HG02759 (cell line): ENCODE measurements around the gene RAD18.
A peak's percentile ranks its signal among the peaks of the same experiment; 100 is the strongest.

Experiments used
- ATAC-seq: cut with Tn5 transposase; IDR thresholded peaks from one replicate; pipeline ENCODE4 v1.9.1; 2021; ENCODE audit warnings: mild to moderate bottlenecking, moderate library complexity; ENCODE audit not compliant: unreplicated experiment

The RAD18 gene

DNA sequence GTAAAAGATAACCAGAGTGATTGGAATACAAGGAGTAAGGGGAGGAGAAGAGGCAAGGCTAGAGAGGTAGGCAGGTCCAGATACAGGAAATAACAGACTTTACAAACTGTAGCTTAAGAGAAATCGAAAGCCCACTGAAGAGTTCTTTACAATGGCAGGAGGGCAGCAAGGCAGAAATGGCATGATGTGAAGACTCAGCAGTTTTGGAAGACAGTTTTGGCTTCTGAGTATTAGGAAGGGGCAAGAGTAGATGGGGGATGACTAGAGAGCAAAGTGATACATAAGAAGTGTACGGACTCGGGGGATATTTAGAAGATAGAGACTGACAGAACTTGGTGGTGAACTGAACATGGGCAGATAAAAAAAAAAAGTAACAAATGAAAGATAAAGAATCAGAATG is 54.1 kb downstream of the RAD18 start:
- ATAC-seq: no peak

DNA sequence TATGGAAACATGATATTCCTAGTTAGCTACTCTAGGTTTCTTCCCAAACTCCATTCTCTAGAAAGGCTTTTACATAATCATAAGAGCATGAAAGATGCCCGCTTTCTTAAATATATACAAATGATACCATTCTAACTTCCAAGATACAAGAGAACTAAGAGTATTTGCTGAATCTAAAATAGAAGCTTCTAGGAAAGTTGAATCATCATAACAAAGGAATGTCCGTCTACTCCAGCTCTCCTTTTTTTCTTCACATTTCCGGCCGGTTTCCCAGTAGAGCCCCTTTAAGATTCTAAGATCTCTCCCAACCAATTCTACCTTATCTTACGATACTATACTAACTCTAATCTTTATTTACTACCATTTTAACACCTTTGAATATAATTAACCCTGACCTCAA is 60.1 kb downstream of the RAD18 start:
- ATAC-seq: no peak

DNA sequence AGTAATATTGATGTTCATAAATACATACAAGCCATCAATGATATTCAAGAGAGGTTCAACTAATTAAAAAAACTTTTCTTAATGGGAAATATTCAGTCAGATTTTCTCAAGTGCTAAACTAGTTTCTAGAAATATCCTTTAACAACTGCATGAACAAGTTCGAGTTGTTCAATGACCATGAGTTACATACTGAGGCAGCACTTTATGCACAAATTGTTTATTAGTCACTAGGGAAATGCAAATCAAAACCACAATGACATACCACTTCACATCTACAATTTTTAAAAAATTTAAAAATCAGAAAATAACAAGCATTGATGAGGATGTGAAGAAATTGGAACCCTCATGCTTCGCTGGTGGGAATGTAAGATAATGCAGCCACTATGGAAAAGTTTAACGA is 62.4 kb downstream of the RAD18 start:
- ATAC-seq: peak; percentile 43

DNA sequence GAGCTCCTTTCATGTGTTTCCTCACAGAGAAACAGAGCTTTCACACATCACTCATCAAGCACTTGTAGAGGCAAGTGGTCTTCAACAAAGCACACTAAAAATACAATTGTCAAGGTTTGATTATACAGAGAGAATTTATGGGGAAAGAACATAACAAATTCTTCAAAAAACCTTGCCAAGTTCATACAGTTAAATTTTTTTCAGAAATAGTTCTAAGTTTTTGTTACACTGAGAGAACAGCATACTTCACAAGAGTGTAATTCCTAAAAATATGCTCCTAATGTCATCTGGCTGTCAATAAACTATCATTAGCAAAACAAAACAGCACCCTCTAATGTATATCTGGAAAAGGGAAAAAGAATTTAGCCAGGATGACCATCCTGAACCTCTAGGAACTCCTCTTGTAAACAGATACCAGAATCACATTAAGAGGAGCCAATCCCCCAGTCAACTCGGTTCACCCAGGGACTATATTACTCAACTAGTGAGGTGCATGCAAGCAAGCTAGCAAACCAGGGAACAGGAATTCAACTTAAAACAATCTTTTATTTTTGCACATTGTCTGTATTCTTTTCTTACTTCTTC is 63.3 kb downstream of the RAD18 start:
- ATAC-seq: no peak

DNA sequence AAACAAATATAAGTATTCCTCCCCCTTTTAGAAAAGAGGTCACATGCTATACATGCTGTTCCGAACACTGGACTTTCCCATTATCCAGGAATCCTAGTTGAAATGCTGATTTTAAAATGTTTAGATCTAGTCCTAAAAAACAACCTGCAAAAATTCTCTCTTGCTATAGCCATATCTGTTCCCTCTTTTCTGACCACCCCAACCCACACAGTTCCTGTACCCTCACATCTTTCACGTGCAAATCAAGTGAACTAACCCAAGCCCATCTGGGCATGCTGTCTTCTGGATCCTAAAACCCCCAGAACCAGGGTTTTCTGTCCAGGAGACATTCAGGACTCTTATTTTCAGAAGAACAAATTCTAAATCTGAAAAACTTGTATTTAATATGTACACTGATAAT is 67.4 kb downstream of the RAD18 start:
- peak; percentile 55 for ATAC-seq

DNA sequence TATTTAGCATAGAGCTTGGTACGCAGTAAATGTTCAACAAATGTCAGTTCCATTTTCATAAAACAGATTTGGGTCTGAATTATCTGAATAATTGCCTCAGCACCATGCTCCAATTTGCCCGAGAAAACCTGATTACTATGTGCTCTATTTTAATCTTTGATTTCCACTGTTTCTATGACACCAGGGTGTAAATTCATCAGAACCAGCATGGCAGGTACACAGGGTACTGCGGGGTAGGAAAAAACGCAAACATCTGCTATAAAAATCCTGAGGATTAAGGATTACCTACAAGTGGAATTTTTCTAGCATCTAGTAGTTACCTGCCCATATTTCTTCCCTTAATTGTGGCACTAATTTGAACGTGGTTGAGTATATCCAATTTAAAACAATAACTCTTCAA is 70.3 kb downstream of the RAD18 start:
- no peak for ATAC-seq

DNA sequence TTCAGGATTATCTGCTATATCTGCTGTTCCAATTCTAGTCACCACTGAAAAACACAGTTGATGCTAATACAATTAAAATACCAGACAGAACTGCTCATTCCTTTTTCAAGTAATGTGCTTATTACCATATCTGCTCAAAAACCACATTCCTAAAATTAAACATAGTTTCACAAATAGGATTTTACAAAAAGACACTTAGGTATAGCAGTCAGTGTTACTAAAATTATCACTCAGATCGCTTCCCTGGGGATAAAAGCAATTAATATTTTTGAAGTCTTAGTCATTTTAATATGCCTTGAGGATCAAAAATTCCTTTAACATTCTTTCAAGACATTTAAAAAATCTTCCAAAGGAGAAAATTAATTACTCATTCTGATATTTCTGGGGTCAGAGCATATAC is 71.5 kb downstream of the RAD18 start:
- no peak for ATAC-seq

DNA sequence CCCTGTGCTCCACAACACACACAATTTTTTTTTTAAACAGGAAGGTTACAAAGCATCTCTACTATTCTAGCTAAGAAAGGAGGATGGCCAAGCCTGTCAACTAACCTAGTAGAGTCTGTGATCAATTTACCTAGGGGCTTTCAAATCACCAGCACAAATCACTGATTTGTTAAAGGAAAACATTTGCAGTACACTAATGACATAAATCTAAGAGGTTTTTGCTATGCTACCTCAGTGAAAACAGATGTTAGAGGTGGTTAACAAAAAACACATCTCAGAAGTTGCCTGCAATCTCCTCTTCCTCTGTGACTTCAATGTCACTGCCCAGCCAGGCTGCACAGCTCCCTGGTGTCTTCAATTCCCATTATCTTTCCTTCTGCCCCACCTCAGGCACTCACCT is 72.0 kb downstream of the RAD18 start:
- ATAC-seq: no peak

DNA sequence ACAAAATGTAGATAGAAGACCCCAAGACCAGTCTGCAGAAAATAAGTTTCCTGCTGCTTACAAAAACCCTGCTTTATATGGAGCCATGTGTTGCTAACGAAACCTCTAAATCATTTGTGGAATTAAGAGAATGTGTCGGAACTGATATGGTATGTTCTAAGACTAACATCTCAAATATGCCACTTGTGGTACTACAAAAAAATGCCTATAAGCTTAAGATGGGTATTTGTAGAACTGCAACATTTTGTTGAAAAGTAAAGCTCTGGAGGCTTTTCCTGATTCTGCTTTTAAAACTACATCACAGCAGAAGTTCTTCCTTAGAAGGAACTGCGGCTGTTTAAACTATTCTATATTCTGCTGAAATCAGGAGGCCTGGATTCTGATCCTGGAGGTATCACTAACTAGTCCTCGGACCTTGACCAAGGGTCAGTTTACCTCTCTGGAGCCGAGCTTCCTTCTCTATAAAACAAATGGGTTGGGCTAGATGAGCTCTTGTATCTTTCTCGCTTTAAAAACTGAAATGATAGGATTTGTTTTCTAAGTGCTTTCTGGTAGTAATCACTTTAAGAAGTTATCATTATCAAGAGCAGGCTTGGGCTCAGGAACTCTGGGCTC is 74.9 kb downstream of the RAD18 start:
- ATAC-seq: no peak

DNA sequence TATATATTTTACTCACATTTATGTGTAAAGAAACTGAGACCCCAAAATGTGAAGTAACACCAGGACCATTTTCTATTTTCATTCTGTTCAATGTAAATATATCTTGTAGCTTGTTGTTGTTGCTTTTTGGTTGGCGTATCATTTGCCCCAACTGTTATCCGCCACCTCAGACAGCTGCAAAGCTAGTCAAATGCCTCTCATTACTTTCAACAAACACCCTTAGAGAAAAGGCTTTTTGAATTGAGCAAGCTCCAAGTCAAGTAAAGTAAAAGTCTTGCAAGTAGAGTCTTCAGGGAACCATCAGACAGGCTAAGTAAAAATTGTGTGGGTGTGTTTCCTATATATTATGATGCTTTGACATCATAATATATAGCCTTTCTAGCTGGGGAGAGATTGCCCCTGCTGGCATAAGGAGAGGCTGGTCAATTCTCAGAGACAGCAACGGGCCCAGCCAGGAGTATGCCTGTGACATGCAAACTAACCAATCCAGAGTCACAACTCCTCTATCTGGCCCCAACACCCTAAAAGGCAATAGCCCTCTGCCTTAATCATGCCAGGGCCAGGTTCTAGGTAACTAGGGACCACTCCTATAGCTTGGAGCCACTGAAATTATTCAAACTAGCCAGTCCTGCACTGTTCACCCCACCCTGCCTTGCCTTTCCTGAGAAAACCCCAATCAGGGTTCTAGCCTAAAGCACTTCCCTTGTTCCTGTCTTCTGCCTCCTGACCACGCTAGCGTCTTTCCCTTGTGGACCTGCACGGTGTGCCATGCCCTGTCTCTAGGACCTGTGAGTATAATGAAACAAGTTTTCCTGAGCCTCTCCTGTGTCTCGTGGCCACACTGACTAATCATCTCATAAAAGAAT is 75.6 kb downstream of the RAD18 start:
- ATAC-seq: no peak

DNA sequence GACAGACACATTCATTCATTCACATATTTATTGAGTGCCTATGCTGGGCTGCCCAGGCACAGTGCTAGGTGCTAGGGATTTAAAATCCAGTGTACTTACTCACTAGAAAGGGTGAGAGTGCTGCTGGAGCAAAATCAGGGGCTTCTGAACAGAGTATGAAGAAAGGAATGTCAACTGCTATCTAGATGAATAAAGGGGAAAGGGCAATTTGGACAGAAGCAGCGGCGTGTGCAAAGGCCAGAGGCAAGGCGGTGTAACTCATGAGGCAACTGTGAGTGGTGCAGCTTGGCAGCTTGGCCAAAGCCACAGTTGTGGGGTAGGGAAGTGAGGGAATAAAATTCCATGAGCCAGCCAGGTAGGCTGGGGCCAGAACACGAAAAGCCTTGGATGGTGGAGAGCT is 76.7 kb downstream of the RAD18 start:
- no peak for ATAC-seq

DNA sequence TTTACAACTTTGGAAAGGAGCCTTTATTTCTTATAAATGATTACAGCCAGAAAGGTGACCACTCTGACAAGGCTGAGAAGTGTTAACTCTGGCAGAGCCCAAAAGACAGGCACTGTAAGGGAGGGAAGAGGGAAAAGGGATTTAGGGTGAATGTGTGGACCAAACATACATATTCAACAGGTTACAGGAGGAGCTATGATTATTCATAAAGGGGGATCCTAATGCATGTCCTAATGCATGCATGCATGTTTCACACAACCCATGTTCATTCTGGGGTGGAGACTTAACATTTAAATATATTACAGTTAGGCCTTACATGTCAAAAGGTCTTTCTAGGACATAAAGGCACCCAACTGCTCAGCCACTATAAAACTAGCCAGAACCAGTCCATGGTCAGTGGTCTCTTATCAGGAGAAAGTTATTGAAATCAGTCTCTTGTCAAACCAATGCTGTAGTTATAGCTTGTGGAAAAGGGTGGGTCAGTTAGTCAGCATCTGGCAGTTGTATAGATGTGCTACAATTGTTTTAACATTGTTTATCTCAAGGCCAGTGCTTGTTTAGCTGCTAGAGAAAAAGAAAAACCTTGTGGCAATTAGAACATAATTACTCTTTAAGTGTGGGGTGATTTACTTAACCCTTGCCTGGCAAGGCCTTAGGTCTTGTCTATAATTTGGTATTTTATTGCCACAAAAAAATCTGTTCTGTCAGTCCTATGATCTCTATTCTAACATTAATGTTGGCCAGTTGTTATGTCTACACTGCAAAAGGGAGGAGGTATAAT is 77.5 kb downstream of the RAD18 start:
- ATAC-seq: no peak

DNA sequence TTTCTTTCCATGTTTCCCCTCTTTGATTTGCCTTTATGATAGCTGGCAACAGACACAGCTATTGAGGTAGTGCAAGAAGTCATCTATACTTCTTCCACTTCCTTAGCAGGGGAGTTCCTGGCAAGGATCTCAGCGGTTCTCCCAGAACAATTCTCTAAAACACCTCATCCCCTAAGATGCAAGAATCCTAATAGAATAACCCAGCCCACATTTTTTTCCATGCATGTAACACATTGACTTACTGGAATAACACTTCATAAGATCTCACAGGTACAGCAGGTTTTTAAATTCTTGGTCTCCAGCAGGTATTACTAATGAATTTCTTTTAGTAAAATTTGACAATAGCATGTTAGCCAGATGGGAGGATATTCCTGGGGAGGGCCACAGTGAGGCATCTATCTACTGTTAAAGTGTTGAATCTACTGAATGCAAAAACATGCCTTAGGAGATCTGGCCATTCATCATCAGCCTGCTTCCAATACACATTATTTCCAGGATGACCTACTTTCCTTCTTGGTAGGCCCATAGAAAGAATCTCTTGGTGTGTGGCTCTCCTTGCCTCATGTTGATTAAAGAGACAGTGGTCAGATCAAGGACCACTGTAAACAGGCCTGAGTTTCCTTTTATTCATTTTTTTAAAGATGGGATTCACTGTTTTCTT is 78.5 kb downstream of the RAD18 start:
- ATAC-seq: no peak

DNA sequence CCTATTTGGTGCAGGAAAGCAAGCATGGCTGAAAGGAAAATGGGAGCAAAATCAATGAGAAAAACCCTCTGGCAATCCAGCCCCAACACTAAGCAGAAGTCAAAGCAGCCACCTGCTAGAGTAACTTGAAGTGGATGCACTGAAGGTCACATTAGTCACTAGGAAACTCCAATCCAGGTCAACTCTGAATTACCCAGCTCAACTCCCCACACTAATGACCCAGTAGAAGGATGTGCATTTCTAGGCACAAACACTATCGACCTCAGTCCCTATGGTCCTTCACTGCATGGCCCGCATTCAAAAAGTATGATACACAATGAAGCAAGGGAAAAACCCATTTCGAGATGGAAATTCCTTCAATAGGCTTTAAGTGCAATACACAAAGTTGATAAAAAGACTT is 80.6 kb downstream of the RAD18 start:
- ATAC-seq: peak; percentile 36

DNA sequence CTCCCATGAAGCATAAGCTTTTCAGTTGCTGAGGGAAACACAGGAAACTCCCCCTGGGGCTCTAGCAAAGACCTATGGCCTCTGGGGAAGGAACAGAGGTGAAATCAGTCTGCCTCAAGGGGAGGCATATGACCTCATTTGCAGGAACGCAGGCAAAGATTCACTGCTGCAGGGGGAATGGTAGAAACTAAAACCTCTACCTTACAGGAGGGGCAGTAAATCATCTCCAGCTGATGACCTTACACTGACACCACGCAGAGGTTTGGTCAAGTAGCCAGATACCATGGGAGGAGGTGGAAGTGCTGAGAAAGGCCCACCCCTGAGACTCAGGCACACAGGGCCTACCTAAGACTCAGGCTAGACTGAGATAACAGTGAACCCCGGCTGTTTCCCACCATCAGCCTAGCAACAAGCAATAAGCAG is 81.1 kb downstream of the RAD18 start:
- peak; percentile 78 for ATAC-seq

DNA sequence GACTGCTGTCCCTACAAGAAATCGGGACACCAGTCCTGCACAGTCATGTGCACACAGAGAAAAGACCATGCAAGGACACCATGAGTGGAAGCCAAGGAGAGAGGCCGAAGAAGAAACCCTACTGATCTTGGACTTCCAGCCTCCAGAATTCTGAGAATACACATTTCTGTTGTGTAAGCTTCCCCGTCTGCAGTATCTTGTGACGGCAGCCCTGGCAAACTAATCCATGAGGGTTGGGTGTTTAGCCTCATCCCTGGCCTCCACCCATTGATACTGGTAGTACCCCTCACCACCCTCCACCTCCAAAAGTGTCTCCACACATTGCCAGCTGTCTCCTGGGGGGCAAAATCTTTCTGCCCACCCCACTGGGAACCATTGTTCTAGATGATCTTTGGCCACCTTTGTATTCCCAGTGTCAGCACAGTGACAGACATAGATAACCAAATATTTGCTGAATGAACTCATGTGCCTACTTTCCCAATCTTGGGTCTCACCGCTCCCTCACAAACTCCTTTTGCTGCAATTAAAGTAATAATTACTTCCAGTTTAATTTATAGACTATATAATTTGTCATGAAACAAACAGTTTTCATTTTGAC is 83.8 kb downstream of the RAD18 start:
- no peak for ATAC-seq

DNA sequence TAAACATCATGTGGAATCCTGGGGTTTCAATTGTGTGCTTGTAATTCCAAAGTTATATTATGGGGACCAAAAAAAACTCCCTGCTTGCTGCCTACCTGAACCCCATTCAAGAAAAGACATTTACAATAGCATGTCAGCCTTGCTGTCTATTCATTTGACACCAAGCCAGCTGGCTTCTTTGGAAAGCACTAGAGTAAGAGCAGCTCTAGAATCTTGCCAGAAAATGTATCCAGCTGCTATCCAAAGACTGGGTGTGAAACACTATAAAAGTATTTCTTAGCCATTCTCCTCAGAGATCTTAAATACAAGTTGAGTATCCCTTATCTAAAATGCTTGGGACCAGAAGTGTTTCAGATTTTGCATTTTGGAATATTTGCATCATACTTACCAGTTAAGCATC is 87.4 kb downstream of the RAD18 start:
- no peak for ATAC-seq

DNA sequence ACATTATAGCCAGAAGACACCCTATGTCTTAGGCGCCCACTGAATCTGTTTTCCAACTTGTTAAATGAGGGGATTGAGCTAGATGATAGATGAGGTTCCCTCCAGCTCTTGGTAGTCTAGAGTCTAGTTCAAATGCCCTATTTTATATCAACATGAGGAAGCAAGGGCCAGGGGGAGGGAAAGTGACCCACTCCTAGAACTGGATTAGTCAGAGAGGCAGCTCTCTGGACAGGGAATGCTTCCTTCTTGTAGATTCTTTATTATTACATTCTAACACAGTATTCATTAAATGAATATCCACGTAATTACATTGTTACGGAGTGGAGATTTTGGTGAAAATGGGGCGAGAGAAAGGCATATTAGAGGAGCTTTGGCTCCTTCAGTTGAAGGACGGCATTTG is 89.5 kb downstream of the RAD18 start:
- ATAC-seq: no peak

DNA sequence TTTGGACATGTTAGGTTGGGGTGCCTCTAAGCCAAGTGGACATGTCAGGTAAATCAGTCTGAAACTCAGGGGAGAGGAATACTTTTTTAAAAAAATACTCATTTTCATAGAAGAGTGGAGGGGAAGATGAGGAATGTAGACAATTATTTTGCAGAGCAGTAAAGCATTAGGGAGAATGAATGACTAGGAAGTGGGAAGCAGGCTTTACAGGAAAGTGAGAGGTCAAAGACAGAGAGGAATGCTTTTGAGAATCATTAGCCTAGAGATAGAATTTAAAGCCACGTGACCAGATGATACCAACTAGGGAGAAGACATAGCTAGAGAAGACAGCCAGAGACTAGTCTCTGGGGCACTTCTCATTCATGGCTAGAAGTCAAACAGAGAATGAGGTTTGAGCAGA is 91.0 kb downstream of the RAD18 start:
- ATAC-seq: no peak

DNA sequence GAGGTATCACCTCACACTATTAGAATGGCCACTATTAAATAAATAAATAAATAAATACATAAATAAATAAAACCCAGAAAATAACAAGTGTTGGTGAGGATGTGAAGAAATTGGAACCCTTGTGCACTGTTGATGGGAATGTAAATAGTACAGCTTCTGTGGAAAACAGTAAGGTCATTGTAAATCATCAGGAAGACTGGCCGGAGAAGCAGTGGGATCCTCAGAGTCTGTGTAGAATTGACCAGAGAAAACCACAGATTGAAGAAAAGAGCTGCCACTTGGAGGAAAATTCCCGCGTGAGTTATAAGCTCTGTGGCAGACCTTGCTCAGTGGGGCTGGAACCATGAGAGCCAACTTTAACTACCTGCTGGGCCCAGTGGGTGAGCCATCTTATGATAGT is 92.0 kb downstream of the RAD18 start:
- ATAC-seq: no peak

DNA sequence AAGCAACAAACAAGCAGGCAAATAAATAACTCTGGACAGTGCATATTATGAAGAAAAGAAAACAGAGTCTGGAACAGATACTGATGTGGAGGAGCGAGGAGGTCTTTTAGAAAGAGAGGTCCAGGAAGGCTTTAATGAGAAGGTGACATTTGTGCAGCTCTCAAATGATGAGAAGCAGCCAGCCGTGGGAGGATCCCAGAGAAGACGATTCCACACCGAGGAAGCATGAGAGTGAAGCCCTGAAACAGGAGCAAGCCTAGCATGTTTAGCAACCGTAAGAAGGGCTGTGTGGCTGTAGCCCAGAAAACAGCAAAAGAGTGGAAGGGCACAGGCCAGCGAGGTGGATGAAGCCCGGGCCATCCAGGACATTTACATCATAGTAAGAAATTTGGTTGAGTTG is 93.1 kb downstream of the RAD18 start:
- ATAC-seq: no peak
